K562 (cell line): Measurements from ENCODE around the gene SLC12A3. TPM values are rescaled to one million over a fixed set of nuclear protein-coding genes. Genes with fewer than 3 reads are reported as not detected.

Source experiments
- ATAC-seq: fragments of 200-7000 bp; cut with Tn5 transposase; 3 replicates; pipeline ENCODE4 v1.9.1; 2020; ENCODE audit warnings: moderate library complexity
- BruUV-seq: library from RNA; stranded (reverse); fragments of 400-500 nt; replicated peaks from 2 replicates; lab custom pipeline; 2021; lab: Mats Ljungman, UMichigan
- CTCF ChIA-PET: fragments of 300-600 bp; formaldehyde crosslinking; extraction: SDS; loops from one replicate; lab custom pipeline; 2021; ENCODE audit warnings: low intra/inter-chr PET ratio; lab: Yijun Ruan, JAX
- POLR2A ChIA-PET: fragments of 300-600, 350-650 bp; sonication (Branson Sonifier 250); formaldehyde crosslinking; extraction: SDS; loops from one replicate; lab custom pipeline; 2021; ENCODE audit warnings: antibody characterized with exemption, inconsistent platforms; lab: Yijun Ruan, JAX
- DNase-seq, 4 experiments: peaks; one replicate each; pipeline versions ENCODE4 v3.0.0 to v3.0.0-alpha.2; 2011 to 2018; ENCODE audit warnings: low spot score in 3 of 4, mixed read lengths in 3 of 4; ENCODE audit errors: extremely low read depth in 1 of 4
- FAIRE-seq: peaks from 2 replicates; lab custom pipeline; 2011; peaks lifted over from hg19 to GRCh38; lab: Jason Lieb, UNC
- H2AFZ ChIP-seq: 2 replicates; pipeline ENCODE4 v1.6.0; 2011; ENCODE audit warnings: low read depth, low read length, control low read depth, inconsistent platforms
- H3K27ac ChIP-seq: fragments of 200-600 bp; 3 replicates; pipeline ENCODE4 v1.8.0; 2011; ENCODE audit warnings: low read depth, mild to moderate bottlenecking, control low read depth, inconsistent platforms, low read length, moderate library complexity, mixed read lengths; ENCODE audit errors: extremely low read depth
- H3K27me3 ChIP-seq, 2 experiments: fragments of 300-600 bp in 1 of 2; 2 replicates in 1 of 2; 3 replicates in 1 of 2; pipeline versions ENCODE4 v1.6.0 to v1.8.0; 2011; ENCODE audit warnings: inconsistent platforms in 2 of 2, low read length in 2 of 2, mild to moderate bottlenecking in 1 of 2, mixed read lengths in 1 of 2, moderate library complexity in 1 of 2; ENCODE audit not compliant: control insufficient read depth in 2 of 2, insufficient read depth in 2 of 2
- H3K36me3 ChIP-seq: fragments of 300-600 bp; 3 replicates; pipeline ENCODE4 v1.8.0; 2011; ENCODE audit warnings: mild to moderate bottlenecking, low read length, inconsistent platforms; ENCODE audit not compliant: control insufficient read depth, insufficient read depth
- H3K4me1 ChIP-seq, 2 experiments: fragments of 200-600 bp in 1 of 2; replicated peaks in 1 of 2; 2 replicates in 1 of 2; 3 replicates in 1 of 2; pipeline versions ENCODE4 v1.5.1 to v1.8.0; 2011; ENCODE audit warnings: inconsistent platforms in 2 of 2, low read length in 2 of 2, mild to moderate bottlenecking in 1 of 2, mixed read lengths in 1 of 2, moderate library complexity in 1 of 2; ENCODE audit not compliant: control insufficient read depth in 2 of 2, insufficient read depth in 2 of 2
- H3K4me2 ChIP-seq: 2 replicates; pipeline ENCODE4 v1.6.1; 2011; ENCODE audit warnings: low read length, control low read depth, inconsistent platforms, mixed read lengths; ENCODE audit not compliant: insufficient read depth
- H3K4me3 ChIP-seq: fragments of 200-600 bp; sonication (generic), shearing (Covaris generic); 2 replicates; pipeline ENCODE4 v1.5.1; 2016; ENCODE audit warnings: control low read depth, inconsistent platforms
- H3K79me2 ChIP-seq: fragments of 200-600 bp; 3 replicates; pipeline ENCODE4 v1.8.0; 2011; ENCODE audit warnings: low read length, inconsistent platforms; ENCODE audit not compliant: control insufficient read depth, insufficient read depth
- H3K9ac ChIP-seq, 2 experiments: 2 replicates each; pipeline versions ENCODE4 v1.6.0 to v1.6.1; 2011; ENCODE audit warnings: low read depth in 2 of 2, low read length in 2 of 2, control low read depth in 1 of 2, inconsistent platforms in 1 of 2, mild to moderate bottlenecking in 1 of 2, mixed read lengths in 1 of 2; ENCODE audit not compliant: insufficient read depth in 1 of 2
- H3K9me1 ChIP-seq: one replicate; pipeline ENCODE4 v1.6.0; 2011; ENCODE audit warnings: inconsistent platforms, mild to moderate bottlenecking, low read length, moderate library complexity; ENCODE audit not compliant: control insufficient read depth, insufficient read depth
- H3K9me3 ChIP-seq: replicated peaks from 2 replicates; pipeline ENCODE4 v1.5.1; 2011; ENCODE audit warnings: low read depth, low read length, inconsistent platforms; ENCODE audit not compliant: control insufficient read depth, insufficient read depth
- H4K20me1 ChIP-seq: replicated peaks from 2 replicates; pipeline ENCODE4 v1.6.1; 2011; ENCODE audit warnings: low read length, inconsistent platforms, mixed read lengths; ENCODE audit not compliant: control insufficient read depth, insufficient read depth
- CAMTA2 ChIP-seq: fragments of 250-450 bp; sonication (Bioruptor Pico); conservative IDR thresholded peaks from 2 replicates; pipeline ENCODE4 v1.5.1; 2022
- CHD4 ChIP-seq: fragments of 200-600 bp; sonication (generic); IDR thresholded peaks from 3 replicates; pipeline ENCODE4 v1.6.1; 2012; ENCODE audit warnings: low read depth, mild to moderate bottlenecking, mixed read lengths, low read length, inconsistent platforms; ENCODE audit not compliant: insufficient read depth, insufficient replicate concordance, poor library complexity, severe bottlenecking
- ESRRB ChIP-seq: fragments of 250-450 bp; sonication (Bioruptor Pico); IDR thresholded peaks from 2 replicates; pipeline ENCODE4 v1.5.0; 2020; ENCODE audit warnings: mild to moderate bottlenecking, moderate library complexity, borderline replicate concordance
- HIVEP1 ChIP-seq: fragments of 250-450 bp; sonication (Bioruptor Pico); IDR thresholded peaks from 2 replicates; pipeline ENCODE4 v1.4.0; 2020; ENCODE audit warnings: mild to moderate bottlenecking
- MIER1 ChIP-seq: fragments of 450-650 bp; IDR thresholded peaks from 2 replicates; pipeline ENCODE4 v1.6.1; 2016; ENCODE audit warnings: antibody characterized with exemption, mild to moderate bottlenecking, low read depth
- SUPT5H ChIP-seq: fragments of 450-650 bp; IDR thresholded peaks from 2 replicates; pipeline ENCODE4 v1.6.1; 2016
- ZMIZ1 ChIP-seq, 2 experiments: fragments of 150-350 bp in 1 of 2; IDR thresholded peaks; 2 replicates each; pipeline ENCODE4 v1.6.1; 2012 to 2016; ENCODE audit warnings: low read depth in 2 of 2, low read length in 2 of 2, mild to moderate bottlenecking in 1 of 2, moderate library complexity in 1 of 2
- ZNF24 ChIP-seq: fragments of 450-650 bp; IDR thresholded peaks from 2 replicates; pipeline ENCODE4 v1.6.1; 2016
- ZNF639 ChIP-seq, 2 experiments: fragments of 200-800 bp in 1 of 2; sonication (Bioruptor generic) in 1 of 2; sonication (generic) in 1 of 2; formaldehyde crosslinking in 1 of 2; IDR thresholded peaks in 1 of 2; conservative IDR thresholded peaks in 1 of 2; 2 replicates each; pipeline versions ENCODE4 v1.5.0 to v1.6.1; 2016 to 2020; ENCODE audit warnings: missing compliant biosample characterization in 1 of 2, missing genetic modification characterization in 1 of 2, missing genetic modification reagents in 1 of 2
- WGBS: fragments of 100-300 bp; shearing (Covaris generic); methylation state at CpG from one replicate; pipeline ENCODE4 v1.1.6; 2016; ENCODE audit warnings: low coverage, mixed read lengths; ENCODE audit not compliant: insufficient coverage; ENCODE audit errors: missing lambda C conversion rate; 5-methylcytosine and 5-hydroxymethylcytosine counted together
- in situ Hi-C: fragments of 300-500 bp; cut with MboI; formaldehyde crosslinking; loops from 4 replicates; pipeline ENCODE4 v1.15.0; 2018; ENCODE audit warnings: inconsistent platforms, mixed read lengths
- intact Hi-C: fragments of 100-400 bp; cut with micrococcal nuclease; formaldehyde crosslinking; loops from 2 replicates; pipeline ENCODE4 v1.14.2; 2022
- polyA plus RNA-seq, 8 experiments: library from polyadenylated mRNA; depleted of rRNA in 4 of 8; stranded (reverse) in 5 of 8; unstranded in 3 of 8; fragments of >200 nt; fragmentation: Nextera tagmentation in 2 of 8; fragmentation: Illumina TruSeq in 1 of 8; extraction: Ambion mirVana in 2 of 8; extraction: Trizol in 1 of 8; gene quantifications; 2 replicates each; pipeline versions ENCODE4 v1.2.1 to v1.2.3, GENCODE V29; 2011 to 2014; ENCODE audit warnings: inconsistent platforms in 1 of 8, missing spikeins in 1 of 8
- total RNA-seq, 7 experiments: library from RNA; depleted of rRNA in 6 of 7; stranded (reverse); fragments of >200 nt in 6 of 7; fragmentation: Illumina TruSeq in 2 of 7; extraction: Trizol in 2 of 7; gene quantifications; 2 replicates each; pipeline versions ENCODE4 v1.2.1 to v1.2.3, GENCODE V29; 2011 to 2021; ENCODE audit warnings: low replicate concordance in 1 of 7

Gene SLC12A3
- total and polyA plus RNA-seq, 9 of the 15 experiments (the other 6 are each of a cell fraction or from before 2014, with no cell fraction given) = not detected

GRCh38 chr16:56879276-56879675 lies 14.3 kb downstream of the SLC12A3 start (continued):
- TF ChIP-seq ZNF639 (CRISPR knock-in tag; conservative IDR thresholded peaks at IDR 0.05 in 1 of 2, IDR thresholded peaks at IDR 0.05 in 1 of 2) = no peak
- TF ChIP-seq ZNF24 = no peak
- no peak for TF ChIP-seq ZMIZ1 (IDR thresholded peaks at IDR 0.05; ENCODE audit: low read depth in 2 of 2, low read length in 2 of 2)
- TF ChIP-seq SUPT5H = no peak

GRCh38 chr16:56880176-56880575 lies 15.2 kb downstream of the SLC12A3 start:
- FAIRE-seq = no peak
- Histone ChIP-seq H3K9ac (no peak overlapping the region), H3K79me2 (no peaks in the 10 kb centered on the region), H3K9me1 (no peaks in the 10 kb centered on the region), H3K27me3 (peaks cover 12 to 35% of the 10 kb centered on the region in 2 experiments; a peak in 4 of 5 replicates), H3K4me3 (no peak overlapping the region), H3K36me3 (no peaks in the 10 kb centered on the region), H3K9me3 (no peaks in the 10 kb centered on the region), H2AFZ (no peak overlapping the region), H3K4me1 (peaks cover 0 to 12% of the 10 kb centered on the region in 2 experiments; a peak in 1 of 5 replicates), H3K4me2 (no peak overlapping the region), H4K20me1 (no peaks in the 10 kb centered on the region; the same call in 1 of the 2 replicates), H3K27ac (no peak overlapping the region)
- ATAC-seq = no peak
- WGBS = 3% methylated on average over 11 of the region's 12 CpGs
- no TSS peak for BruUV-seq
- DNase-seq = no peak
- no peak for TF ChIP-seq ESRRB (CRISPR knock-in tag)
- TF ChIP-seq CHD4 = no peak
- no peak for TF ChIP-seq MIER1
- TF ChIP-seq CAMTA2 (CRISPR knock-in tag) = no peak
- no peak for TF ChIP-seq HIVEP1 (CRISPR knock-in tag)
- ChIA-PET CTCF (no interaction called here), POLR2A (no interaction called here)
- in situ Hi-C loops (no loop called here), intact Hi-C loops (no loop called here)
